Duodenal mucosa (tissue), 2 donors: ENCODE data around the gene MKRN2.
"Not testable (repeated sequence)": the region's sequence is repeated elsewhere in the genome, so short reads cannot be mapped to it uniquely, and the experiment has no call there.

Source experiments
- H3K27ac ChIP-seq: one replicate; pipeline ENCODE4 v1.7.0; 2013; ENCODE audit warnings: low read depth, low read length
- H3K27me3 ChIP-seq, 2 donors: one replicate each; pipeline ENCODE4 v1.7.0; 2013; ENCODE audit warnings: low read length in 2 of 2, control low read depth in 1 of 2; ENCODE audit not compliant: insufficient read depth in 2 of 2, control insufficient read depth in 1 of 2
- H3K36me3 ChIP-seq, 2 donors: one replicate each; pipeline ENCODE4 v1.7.0; 2013; ENCODE audit warnings: low read length in 2 of 2, control low read depth in 1 of 2; ENCODE audit not compliant: insufficient read depth in 2 of 2, control insufficient read depth in 1 of 2
- H3K4me1 ChIP-seq, 2 donors: one replicate each; pipeline ENCODE4 v1.7.0; 2013; ENCODE audit warnings: low read length in 2 of 2, control low read depth in 1 of 2; ENCODE audit not compliant: insufficient read depth in 2 of 2, control insufficient read depth in 1 of 2
- H3K4me3 ChIP-seq, 2 donors: one replicate each; pipeline ENCODE4 v1.7.0; 2013; ENCODE audit warnings: low read length in 2 of 2, low read depth in 1 of 2
- H3K9ac ChIP-seq, 2 donors: one replicate each; pipeline ENCODE4 v1.7.0; 2013; ENCODE audit warnings: low read length in 2 of 2, low read depth in 1 of 2
- H3K9me3 ChIP-seq, 2 donors: one replicate each; pipeline ENCODE4 v1.7.0; 2013; ENCODE audit warnings: low read length in 2 of 2, control low read depth in 1 of 2; ENCODE audit not compliant: control insufficient read depth in 1 of 2

The MKRN2 gene

DNA sequence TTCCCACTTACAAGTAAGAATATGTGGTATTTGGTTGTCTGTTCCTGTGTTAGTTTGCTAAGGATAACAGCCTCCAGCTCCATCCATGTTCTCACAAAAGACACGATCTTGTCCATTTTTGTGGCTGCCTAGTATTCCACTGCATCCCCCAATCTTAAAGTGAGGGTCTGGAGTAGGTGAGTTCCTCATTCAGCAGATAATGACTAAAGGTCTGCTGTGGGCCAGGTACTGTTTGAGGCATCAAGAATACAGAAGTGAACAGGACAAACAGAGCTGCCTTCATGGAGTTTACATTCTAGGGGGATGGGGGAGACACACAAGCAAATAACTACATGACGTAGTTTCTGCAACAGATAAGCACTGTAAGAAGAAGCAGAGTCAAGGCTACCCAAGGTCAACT lies 35.9 kb upstream of the MKRN2 start:
- Histone ChIP-seq H3K27me3 (no peaks in the 10 kb centered on the region), H3K36me3 (peaks cover 0 to 27% of the 10 kb centered on the region in 2 donors), H3K27ac (no peak overlapping the region), H3K4me1 (peaks cover 0 to 3% of the 10 kb centered on the region in 2 donors), H3K9me3 (no peaks in the 10 kb centered on the region), H3K4me3 (no peak overlapping the region), H3K9ac (no peak overlapping the region)

- H3K27me3 ChIP-seq, result no peaks in the 10 kb centered on the region
- H3K27ac ChIP-seq, result no peak overlapping the region
- H3K36me3 ChIP-seq, result peaks cover 7 to 36% of the 10 kb centered on the region in 2 donors
- H3K4me3 ChIP-seq, result no peak overlapping the region
- no peaks in the 10 kb centered on the region for H3K4me1 ChIP-seq
- H3K9ac ChIP-seq, result no peak overlapping the region
- no peaks in the 10 kb centered on the region for H3K9me3 ChIP-seq
Observed at GRCh38 chr3:12522721-12523120, 34.2 kb upstream of the MKRN2 start.

DNA sequence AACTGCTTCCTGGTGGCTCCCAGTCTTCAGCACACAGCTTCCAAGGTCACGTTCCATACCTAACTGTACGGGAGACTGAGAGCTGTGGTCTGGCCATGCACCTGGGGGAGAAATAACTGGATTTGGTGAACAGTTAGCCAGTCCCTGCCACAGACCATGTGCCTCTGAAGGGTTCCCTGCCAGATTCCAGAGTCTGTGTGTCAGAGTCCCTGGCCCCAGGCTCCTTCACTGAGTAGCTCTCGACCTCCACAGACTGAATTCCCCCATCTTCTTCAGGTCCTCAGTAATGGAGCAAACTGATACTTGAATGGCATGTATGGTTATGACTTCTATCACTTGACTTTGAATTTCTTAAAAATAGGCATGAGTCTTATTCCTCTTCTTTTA lies 29.1 kb upstream of the MKRN2 start:
- H3K4me1 ChIP-seq, result no peaks in the 10 kb centered on the region
- no peaks in the 10 kb centered on the region for H3K27me3 ChIP-seq
- peaks cover 16 to 42% of the 10 kb centered on the region in 2 donors for H3K36me3 ChIP-seq
- H3K27ac ChIP-seq, result no peak overlapping the region
- no peak overlapping the region for H3K9ac ChIP-seq
- H3K9me3 ChIP-seq, result no peaks in the 10 kb centered on the region
- no peak overlapping the region for H3K4me3 ChIP-seq

DNA sequence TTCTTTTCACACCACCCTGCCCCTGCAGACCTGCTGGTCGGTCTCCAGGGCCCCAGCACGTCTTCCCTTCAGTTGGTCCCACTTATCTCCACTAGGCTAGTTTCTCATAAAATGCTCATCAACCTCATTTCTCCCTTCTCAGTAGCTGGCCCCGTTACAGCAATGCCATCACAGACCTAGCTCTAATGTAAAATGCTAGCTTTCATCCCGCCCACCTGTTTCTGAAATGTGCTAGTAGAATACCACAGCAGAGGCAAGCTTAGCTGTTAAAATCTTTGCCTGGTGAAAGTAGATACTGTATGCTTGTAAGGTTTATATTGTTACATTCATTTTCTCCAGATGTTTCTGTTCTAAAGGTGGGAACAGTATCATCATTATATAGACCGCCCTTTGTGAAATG lies 24.7 kb upstream of the MKRN2 start:
- no peak overlapping the region for H3K27ac ChIP-seq
- peaks cover 9 to 34% of the 10 kb centered on the region in 2 donors for H3K36me3 ChIP-seq
- no peak overlapping the region for H3K4me3 ChIP-seq
- H3K27me3 ChIP-seq, result no peaks in the 10 kb centered on the region
- no peaks in the 10 kb centered on the region for H3K4me1 ChIP-seq
- no peaks in the 10 kb centered on the region for H3K9me3 ChIP-seq
- no peak overlapping the region for H3K9ac ChIP-seq

- H3K36me3 ChIP-seq, result peaks cover 5 to 32% of the 10 kb centered on the region in 2 donors
- H3K9ac ChIP-seq, result no peak overlapping the region
Observed at GRCh38 chr3:12536423-12536822, 20.5 kb upstream of the MKRN2 start.

DNA sequence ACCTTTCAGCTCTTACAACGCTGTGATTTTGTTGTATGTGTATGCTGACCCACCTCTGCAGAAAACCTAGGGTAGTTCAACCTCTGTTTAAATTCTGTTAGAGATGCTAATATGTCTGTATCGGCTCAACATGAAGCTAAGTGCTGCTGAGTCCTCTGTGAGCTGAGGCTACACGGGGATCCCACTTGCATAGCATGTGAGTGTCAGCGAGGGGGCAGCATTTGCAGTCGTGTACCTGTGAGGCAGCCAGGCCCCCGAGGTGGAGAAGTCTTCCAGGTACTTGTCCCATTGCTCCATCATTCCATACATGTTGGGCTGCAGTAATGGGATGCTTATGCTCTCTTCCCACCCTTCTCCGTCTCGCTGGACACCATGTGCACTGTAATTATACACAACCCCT lies 15.3 kb upstream of the MKRN2 start:
- Histone ChIP-seq H3K4me3 (no peak overlapping the region), H3K36me3 (peaks cover 5 to 21% of the 10 kb centered on the region in 2 donors), H3K27ac (no peak overlapping the region), H3K27me3 (no peaks in the 10 kb centered on the region), H3K4me1 (no peaks in the 10 kb centered on the region), H3K9ac (no peak overlapping the region), H3K9me3 (no peaks in the 10 kb centered on the region)

More at GRCh38 chr3:12536423-12536822, 20.5 kb upstream of the MKRN2 start:
- H3K4me3 ChIP-seq, result no peak overlapping the region
- H3K9me3 ChIP-seq, result no peaks in the 10 kb centered on the region
- H3K27ac ChIP-seq, result no peak overlapping the region
- H3K4me1 ChIP-seq, result no peaks in the 10 kb centered on the region
- H3K27me3 ChIP-seq, result no peaks in the 10 kb centered on the region

DNA sequence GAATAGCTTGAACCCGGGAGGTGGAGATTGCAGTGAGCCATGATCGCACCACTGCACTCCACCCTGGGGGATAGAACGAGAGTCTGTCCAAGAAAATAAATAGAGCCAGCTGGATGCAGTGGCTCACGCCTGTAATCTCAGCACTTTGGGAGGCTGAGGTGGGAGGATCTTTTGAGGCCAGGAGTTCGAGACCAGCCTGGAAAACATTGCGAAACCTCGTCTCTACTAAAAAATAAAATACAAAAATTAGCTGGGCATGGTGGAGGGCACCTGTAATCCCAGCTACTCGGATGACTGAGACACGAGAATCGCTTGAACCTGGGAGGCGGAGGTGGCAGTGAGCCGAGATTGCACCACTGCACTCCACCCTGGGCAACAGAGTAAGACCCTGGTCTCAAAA lies 13.4 kb upstream of the MKRN2 start:
- not testable (repeated sequence) for H3K4me1 ChIP-seq, H3K9me3 ChIP-seq, H3K4me3 ChIP-seq, H3K27ac ChIP-seq, H3K9ac ChIP-seq, H3K27me3 ChIP-seq
- peaks cover 5 to 21% of the 10 kb centered on the region in 2 donors for H3K36me3 ChIP-seq

GRCh38 chr3:12544652-12545472 lies 12.0 kb upstream of the MKRN2 start:
- peak overlapping the region; percentile 69 to 80 for H3K9ac ChIP-seq
- peak overlapping the region; percentile 36 for H3K27ac ChIP-seq
- H3K4me1 ChIP-seq, result no peaks in the 10 kb centered on the region
- peaks cover 5 to 14% of the 10 kb centered on the region in 2 donors for H3K36me3 ChIP-seq
- peak overlapping the region; percentile 69 to 72 for H3K4me3 ChIP-seq
- H3K9me3 ChIP-seq, result no peaks in the 10 kb centered on the region
- no peaks in the 10 kb centered on the region for H3K27me3 ChIP-seq

DNA sequence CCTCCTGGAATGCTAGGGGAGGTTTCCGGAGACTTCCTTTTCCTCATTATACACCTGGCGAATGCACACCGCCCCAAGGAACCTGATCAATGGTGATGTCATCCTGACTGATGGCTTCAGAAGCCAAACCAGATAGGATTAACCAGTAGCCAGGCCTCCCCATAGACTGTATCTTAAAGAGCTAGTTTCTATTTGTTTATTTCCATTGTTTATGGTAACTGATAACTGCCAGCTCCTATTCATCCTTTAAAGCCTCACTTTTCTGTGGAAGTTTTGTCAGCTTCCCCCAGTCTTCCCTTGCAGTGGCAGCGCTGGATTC lies 11.5 kb upstream of the MKRN2 start, which contains the start of gene MKRN2OS:
MKRN2OS (minus strand) TSS at position 27 of the 319 bp plus-strand sequence. CDS start 35 bp downstream, outside the sequence.
- H3K27ac ChIP-seq, result peak within 1 kb of the TSS; percentile 36
- H3K27me3 ChIP-seq, result no peaks in the 10 kb centered on the region
- H3K4me3 ChIP-seq, result peak within 1 kb of the TSS; percentile 69 to 72
- H3K36me3 ChIP-seq, result peaks cover 0 to 8% of the 10 kb centered on the region in 2 donors
- peak within 1 kb of the TSS; percentile 69 to 80 for H3K9ac ChIP-seq
- no peaks in the 10 kb centered on the region for H3K4me1 ChIP-seq
- no peaks in the 10 kb centered on the region for H3K9me3 ChIP-seq

GRCh38 chr3:12549971-12550760 lies 6.7 kb upstream of the MKRN2 start:
- no peaks in the 10 kb centered on the region for H3K4me1 ChIP-seq
- H3K36me3 ChIP-seq, result no peaks in the 10 kb centered on the region
- no peaks in the 10 kb centered on the region for H3K9me3 ChIP-seq
- H3K27ac ChIP-seq, result no peak overlapping the region
- H3K27me3 ChIP-seq, result no peaks in the 10 kb centered on the region
- H3K9ac ChIP-seq, result no peak overlapping the region
- H3K4me3 ChIP-seq, result no peak overlapping the region
